ENCODE results near the gene KBTBD2.
"Not testable (repeated sequence)": the region's sequence is repeated elsewhere in the genome, so short reads cannot be mapped to it uniquely, and the experiment has no call there.

KBTBD2 gene

DNA sequence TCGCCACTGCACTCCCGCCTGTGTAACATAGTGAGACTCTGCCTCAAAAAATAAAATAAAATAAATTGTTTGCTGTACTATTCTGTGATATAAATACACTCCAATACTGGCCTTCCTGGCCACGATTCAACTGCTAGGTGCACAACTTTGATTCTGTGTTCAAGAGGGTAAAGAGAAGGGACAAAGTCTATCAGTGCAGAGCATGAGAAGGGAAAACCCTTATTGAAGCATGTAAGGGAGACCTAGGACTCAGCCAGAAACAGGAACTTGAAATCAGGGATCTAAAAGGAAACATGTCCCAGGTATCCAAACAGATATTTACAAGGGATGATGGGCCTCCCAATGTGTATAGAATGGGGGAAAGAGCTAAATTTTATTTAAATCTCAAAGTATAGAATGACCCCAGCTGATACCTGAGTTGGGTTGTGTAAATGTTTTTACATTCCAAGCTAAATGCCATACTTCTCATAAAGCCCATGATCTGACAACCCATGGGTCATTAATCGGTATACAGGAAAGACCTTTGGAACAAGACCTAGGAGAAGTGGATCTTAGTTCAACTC, 9.0 kb upstream of the KBTBD2 start:
- Histone ChIP-seq H2BK120ac (ENCODE audit: insufficient read depth, low read length, poor library complexity) (no peak overlapping the region), H2AFZ (ENCODE audit: insufficient read depth, low read length, poor library complexity) (no peak overlapping the region), H3K14ac (ENCODE audit: low read length) (no peak overlapping the region), H3K4me2 (ENCODE audit: low read length) (no peak overlapping the region), H4K12ac (ENCODE audit: low read depth, low read length) (no peak overlapping the region), H3K18ac (ENCODE audit: low read length) (no peak overlapping the region), H3K36me3 (ENCODE audit: control insufficient read depth in 1 of 2, insufficient read depth in 2 of 2, low read length in 2 of 2) (no peaks in the 10 kb centered on the region), H3K23ac (ENCODE audit: low read length) (no peak overlapping the region), H3K4me3 (ENCODE audit: low read depth, low read length) (no peak overlapping the region), H2AK5ac (ENCODE audit: low read length) (no peak overlapping the region), H3K27ac (ENCODE audit: low read depth, low read length) (no peak overlapping the region), H3K9ac (ENCODE audit: low read length) (no peak overlapping the region), H3K27me3 (ENCODE audit: insufficient read depth, low read length) (no peaks in the 10 kb centered on the region), H3K4ac (ENCODE audit: low read depth, low read length) (no peak overlapping the region), H2BK12ac (ENCODE audit: low read length) (no peak overlapping the region), H3K9me3 (ENCODE audit: insufficient read depth, low read depth, low read length) (no peaks in the 10 kb centered on the region), H4K8ac (ENCODE audit: low read depth, low read length) (no peak overlapping the region), H3K79me1 (ENCODE audit: low read length) (no peaks in the 10 kb centered on the region), H4K91ac (ENCODE audit: low read depth, low read length) (no peak overlapping the region), H3K4me1 (ENCODE audit: control insufficient read depth in 1 of 2, insufficient read depth in 2 of 2, low read length in 2 of 2) (no peaks in the 10 kb centered on the region), H3K79me2 (ENCODE audit: control insufficient read depth, insufficient read depth, low read length, poor library complexity) (no peaks in the 10 kb centered on the region), H2BK5ac (ENCODE audit: low read depth, low read length, poor library complexity) (no peak overlapping the region)
- DNase-seq = no peak
- no CpG with 5 or more reads among the region's 4 CpGs for WGBS (ENCODE audit: extremely low coverage, insufficient coverage, insufficient read length)

DNA sequence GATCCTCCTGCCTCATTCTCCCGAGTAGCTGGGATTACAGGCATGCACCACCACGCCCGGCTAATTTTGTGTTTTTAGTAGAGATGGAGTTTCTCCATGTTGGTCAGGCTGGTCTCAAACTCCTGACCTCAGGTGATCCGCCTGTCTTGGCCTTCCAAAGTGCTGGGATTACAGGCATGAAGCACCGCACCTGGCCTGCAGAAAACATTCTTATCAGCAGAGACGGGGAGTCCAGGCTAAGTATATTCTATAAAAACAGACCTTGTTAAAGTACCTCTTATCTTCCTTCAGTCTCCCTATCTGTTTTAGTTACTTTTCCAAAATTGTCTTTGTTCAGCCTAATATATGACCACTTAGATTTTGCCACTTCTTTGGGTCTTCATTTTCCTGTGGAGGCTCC, 5.8 kb upstream of the KBTBD2 start:
- not testable (repeated sequence) for H4K8ac ChIP-seq (ENCODE audit: low read depth, low read length); H3K14ac ChIP-seq (ENCODE audit: low read length); H3K4me1 ChIP-seq (ENCODE audit: control insufficient read depth in 1 of 2, insufficient read depth in 2 of 2, low read length in 2 of 2); H2BK12ac ChIP-seq (ENCODE audit: low read length); H3K4me3 ChIP-seq (ENCODE audit: low read depth, low read length); H3K18ac ChIP-seq (ENCODE audit: low read length); H2AK5ac ChIP-seq (ENCODE audit: low read length); H3K36me3 ChIP-seq (ENCODE audit: control insufficient read depth in 1 of 2, insufficient read depth in 2 of 2, low read length in 2 of 2); H3K79me1 ChIP-seq (ENCODE audit: low read length); H3K27ac ChIP-seq (ENCODE audit: low read depth, low read length); H3K9ac ChIP-seq (ENCODE audit: low read length); H3K27me3 ChIP-seq (ENCODE audit: insufficient read depth, low read length); DNase-seq; H3K79me2 ChIP-seq (ENCODE audit: control insufficient read depth, insufficient read depth, low read length, poor library complexity); H2BK5ac ChIP-seq (ENCODE audit: low read depth, low read length, poor library complexity); H4K12ac ChIP-seq (ENCODE audit: low read depth, low read length); H3K4ac ChIP-seq (ENCODE audit: low read depth, low read length); H4K91ac ChIP-seq (ENCODE audit: low read depth, low read length); H2AFZ ChIP-seq (ENCODE audit: insufficient read depth, low read length, poor library complexity); H3K23ac ChIP-seq (ENCODE audit: low read length); H3K9me3 ChIP-seq (ENCODE audit: insufficient read depth, low read depth, low read length); H2BK120ac ChIP-seq (ENCODE audit: insufficient read depth, low read length, poor library complexity); H3K4me2 ChIP-seq (ENCODE audit: low read length)
- no CpG with 5 or more reads among the region's 6 CpGs for WGBS (ENCODE audit: extremely low coverage, insufficient coverage, insufficient read length)

DNA sequence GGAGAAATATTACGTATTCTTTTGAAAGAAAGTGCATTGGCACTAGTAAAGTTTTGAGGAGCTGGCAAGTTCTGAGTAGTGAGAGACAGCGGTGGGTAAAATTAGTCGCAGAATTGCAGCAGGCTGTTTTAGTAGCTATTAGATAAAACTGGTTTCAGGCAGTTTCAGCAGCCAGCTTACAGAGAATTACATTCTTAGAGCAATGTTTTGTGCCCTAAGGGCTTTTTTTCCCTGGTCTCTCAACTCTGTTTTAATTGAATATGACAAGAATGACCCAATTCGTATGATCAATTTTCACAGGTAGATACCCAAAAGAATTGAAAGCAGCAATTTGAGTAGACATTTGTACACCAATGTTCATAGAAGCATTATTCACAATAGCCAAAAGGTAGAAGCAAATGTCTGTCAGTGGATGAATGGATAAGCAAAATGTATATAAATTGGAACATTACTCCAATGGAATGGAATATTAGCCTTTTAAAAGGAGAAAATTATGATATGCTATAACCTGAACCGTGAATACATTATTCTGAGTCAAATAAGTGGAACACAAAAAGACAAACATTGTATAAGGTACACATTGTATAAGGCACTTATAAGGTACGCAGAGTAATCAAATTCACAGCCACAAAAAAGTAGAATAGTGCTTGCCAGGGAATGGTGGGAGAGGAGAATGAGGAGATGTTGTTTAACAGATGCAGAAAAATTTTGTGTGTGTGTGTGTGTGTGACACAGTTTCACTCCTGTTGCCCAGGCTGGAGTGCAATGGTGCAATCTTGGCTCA, 5.2 kb upstream of the KBTBD2 start:
- Histone ChIP-seq H3K14ac (ENCODE audit: low read length) (no peak overlapping the region), H4K8ac (ENCODE audit: low read depth, low read length) (no peak overlapping the region), H3K9me3 (ENCODE audit: insufficient read depth, low read depth, low read length) (no peaks in the 10 kb centered on the region), H2BK5ac (ENCODE audit: low read depth, low read length, poor library complexity) (no peak overlapping the region), H3K27me3 (ENCODE audit: insufficient read depth, low read length) (no peaks in the 10 kb centered on the region), H3K23ac (ENCODE audit: low read length) (no peak overlapping the region), H4K12ac (ENCODE audit: low read depth, low read length) (no peak overlapping the region), H3K4me3 (ENCODE audit: low read depth, low read length) (no peak overlapping the region), H3K4me1 (ENCODE audit: control insufficient read depth in 1 of 2, insufficient read depth in 2 of 2, low read length in 2 of 2) (peaks cover 3% of the 10 kb centered on the region in 2 experiments), H3K4me2 (ENCODE audit: low read length) (no peak overlapping the region), H3K27ac (ENCODE audit: low read depth, low read length) (no peak overlapping the region), H2AFZ (ENCODE audit: insufficient read depth, low read length, poor library complexity) (no peak overlapping the region), H3K18ac (ENCODE audit: low read length) (no peak overlapping the region), H4K91ac (ENCODE audit: low read depth, low read length) (no peak overlapping the region), H2AK5ac (ENCODE audit: low read length) (no peak overlapping the region), H2BK12ac (ENCODE audit: low read length) (no peak overlapping the region), H3K9ac (ENCODE audit: low read length) (no peak overlapping the region), H3K79me1 (ENCODE audit: low read length) (peaks cover 6% of the 10 kb centered on the region), H3K79me2 (ENCODE audit: control insufficient read depth, insufficient read depth, low read length, poor library complexity) (no peaks in the 10 kb centered on the region), H3K4ac (ENCODE audit: low read depth, low read length) (no peak overlapping the region), H2BK120ac (ENCODE audit: insufficient read depth, low read length, poor library complexity) (no peak overlapping the region), H3K36me3 (ENCODE audit: control insufficient read depth in 1 of 2, insufficient read depth in 2 of 2, low read length in 2 of 2) (no peaks in the 10 kb centered on the region)
- WGBS (ENCODE audit: extremely low coverage, insufficient coverage, insufficient read length) = no CpG with 5 or more reads among the region's 6 CpGs
- DNase-seq = no peak

DNA sequence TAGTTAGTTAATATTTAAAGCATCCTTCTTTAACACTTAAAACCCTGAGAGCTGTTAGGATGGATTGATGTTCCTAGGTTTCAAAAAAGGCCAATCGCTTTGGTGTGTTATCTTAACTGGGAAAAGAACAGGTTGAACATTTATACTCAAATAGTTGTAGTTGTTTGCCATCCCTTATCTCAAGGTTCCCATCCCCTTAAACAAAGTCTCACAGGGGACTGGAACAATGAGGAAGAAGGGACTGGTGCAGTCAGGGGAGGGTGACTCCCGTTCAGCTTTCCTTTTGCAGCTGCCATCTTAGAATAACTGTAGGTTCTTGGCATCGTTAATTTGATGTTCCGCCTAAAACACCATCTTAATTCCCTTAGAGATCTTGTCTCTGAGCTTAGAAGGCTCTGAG, 2.6 kb upstream of the KBTBD2 start:
- no CpG with 5 or more reads among the region's 4 CpGs for WGBS (ENCODE audit: extremely low coverage, insufficient coverage, insufficient read length)
- Histone ChIP-seq H2AK5ac (ENCODE audit: low read length) (no peak overlapping the region), H3K18ac (ENCODE audit: low read length) (no peak overlapping the region), H3K79me1 (ENCODE audit: low read length) (peaks cover 15% of the 10 kb centered on the region), H3K4me2 (ENCODE audit: low read length) (no peak overlapping the region), H2AFZ (ENCODE audit: insufficient read depth, low read length, poor library complexity) (no peak overlapping the region), H3K79me2 (ENCODE audit: control insufficient read depth, insufficient read depth, low read length, poor library complexity) (peaks cover 10% of the 10 kb centered on the region), H3K4ac (ENCODE audit: low read depth, low read length) (no peak overlapping the region), H3K27me3 (ENCODE audit: insufficient read depth, low read length) (no peaks in the 10 kb centered on the region), H3K23ac (ENCODE audit: low read length) (no peak overlapping the region), H3K14ac (ENCODE audit: low read length) (no peak overlapping the region), H3K36me3 (ENCODE audit: control insufficient read depth in 1 of 2, insufficient read depth in 2 of 2, low read length in 2 of 2) (no peaks in the 10 kb centered on the region), H3K9me3 (ENCODE audit: insufficient read depth, low read depth, low read length) (no peaks in the 10 kb centered on the region), H4K91ac (ENCODE audit: low read depth, low read length) (no peak overlapping the region), H3K9ac (ENCODE audit: low read length) (no peak overlapping the region), H2BK12ac (ENCODE audit: low read length) (no peak overlapping the region), H2BK5ac (ENCODE audit: low read depth, low read length, poor library complexity) (no peak overlapping the region), H3K27ac (ENCODE audit: low read depth, low read length) (no peak overlapping the region), H3K4me1 (ENCODE audit: control insufficient read depth in 1 of 2, insufficient read depth in 2 of 2, low read length in 2 of 2) (peaks cover 3% of the 10 kb centered on the region in 2 experiments), H3K4me3 (ENCODE audit: low read depth, low read length) (no peak overlapping the region), H4K8ac (ENCODE audit: low read depth, low read length) (no peak overlapping the region), H2BK120ac (ENCODE audit: insufficient read depth, low read length, poor library complexity) (no peak overlapping the region), H4K12ac (ENCODE audit: low read depth, low read length) (no peak overlapping the region)
- no peak for DNase-seq
